NCI-H510A treated with DMSO at 0.1 percent for 48 hours (cell line): Measurements from ENCODE around the gene MAP1LC3A.
A peak's percentile ranks its signal among the peaks of the same experiment; 100 is the strongest.

Experiments
- DNase-seq: peaks from one replicate; lab custom pipeline; 2025; lab: John Stamatoyannopoulos, UW

Gene MAP1LC3A

DNA sequence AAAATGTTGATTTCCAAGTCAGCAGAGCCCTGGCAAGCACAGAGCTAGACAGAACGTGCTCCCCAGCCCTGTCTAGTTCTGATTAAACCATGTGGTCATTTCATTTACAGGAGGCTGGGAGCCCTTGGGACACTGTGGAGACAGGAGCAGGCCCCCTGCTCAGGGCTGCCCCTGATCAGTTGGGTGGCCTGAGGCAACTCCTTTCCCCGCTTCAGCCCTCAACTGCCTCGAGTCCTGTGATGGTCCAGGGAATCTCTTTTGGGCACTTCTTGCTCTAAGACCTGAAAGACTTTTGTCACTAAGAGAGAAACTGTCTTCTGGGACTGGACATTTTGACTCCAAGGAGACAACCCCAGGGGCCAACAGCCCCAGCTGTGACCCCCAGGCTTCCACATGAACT, 28.8 kb upstream of the MAP1LC3A start:
- no peak for DNase-seq

DNA sequence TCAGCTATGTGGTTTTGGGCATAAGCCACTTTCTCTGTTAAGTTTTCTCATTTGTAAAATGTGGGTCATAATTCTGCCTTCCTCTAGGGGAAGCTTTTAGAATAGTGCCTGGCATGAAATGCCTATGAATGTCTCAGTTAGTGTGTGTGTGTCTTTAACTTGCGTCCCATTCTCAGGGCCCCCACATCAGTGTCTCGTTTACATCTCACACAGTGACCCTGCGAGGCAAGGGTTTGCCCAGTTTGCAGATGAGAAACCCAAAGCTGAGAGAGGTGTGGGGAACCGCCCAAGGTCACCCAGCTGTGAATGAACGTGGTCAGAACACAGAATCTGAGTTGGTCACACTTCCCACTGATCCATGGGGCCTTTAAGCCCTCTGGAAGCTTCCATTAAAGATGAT, 28.2 kb upstream of the MAP1LC3A start:
- no peak for DNase-seq

DNA sequence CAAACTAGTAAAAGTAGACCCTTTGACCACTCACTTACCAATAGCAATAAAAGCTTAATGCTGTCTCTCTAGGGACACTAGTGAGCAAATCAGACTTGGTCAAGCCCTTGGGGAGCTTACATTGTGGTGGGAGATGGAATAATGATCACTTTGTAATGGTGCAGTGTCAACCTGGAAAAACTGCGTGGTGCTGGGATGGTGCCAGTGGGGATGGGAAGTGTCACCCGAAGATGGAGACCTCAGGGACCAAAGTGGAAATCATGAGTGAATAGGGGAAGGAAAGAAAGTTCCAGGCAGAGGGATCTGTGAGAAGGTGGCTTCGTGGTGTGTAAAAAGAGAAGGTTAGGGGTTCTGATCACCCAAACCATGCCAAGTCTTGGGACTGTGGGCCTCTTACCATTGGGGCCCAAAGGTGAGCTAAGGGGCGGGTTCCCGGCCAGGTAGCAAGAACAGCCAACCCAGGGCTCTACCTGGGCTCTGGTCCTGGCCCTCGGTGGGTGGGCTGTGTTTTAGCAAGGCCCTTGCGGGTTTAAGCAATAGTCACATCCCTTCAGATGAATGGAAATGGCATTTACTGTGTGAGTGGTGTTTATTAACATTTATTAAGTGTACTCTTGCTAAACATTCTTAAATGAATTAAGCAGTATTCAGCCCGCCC, 26.8 kb upstream of the MAP1LC3A start:
- DNase-seq, result no peak

DNA sequence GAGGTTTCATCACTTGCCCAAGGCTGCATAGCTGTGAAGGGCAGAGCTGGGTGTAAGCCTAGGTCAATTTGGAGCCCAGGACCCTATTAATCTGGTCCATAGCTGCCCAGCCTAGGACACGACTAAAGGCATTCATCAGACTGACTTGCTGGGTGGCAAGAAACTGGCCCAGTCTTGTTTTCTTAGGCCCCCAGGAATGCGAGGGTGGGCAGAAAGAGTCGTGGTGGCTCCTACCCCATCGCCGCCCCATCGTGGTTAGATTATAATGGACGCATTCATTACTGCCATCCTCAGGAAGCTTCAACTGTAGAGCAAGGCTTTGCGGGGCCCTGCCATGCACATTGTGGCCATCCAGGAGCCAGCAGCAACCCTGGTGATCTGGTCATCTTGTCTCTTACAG, 26.2 kb upstream of the MAP1LC3A start:
- no peak for DNase-seq

DNA sequence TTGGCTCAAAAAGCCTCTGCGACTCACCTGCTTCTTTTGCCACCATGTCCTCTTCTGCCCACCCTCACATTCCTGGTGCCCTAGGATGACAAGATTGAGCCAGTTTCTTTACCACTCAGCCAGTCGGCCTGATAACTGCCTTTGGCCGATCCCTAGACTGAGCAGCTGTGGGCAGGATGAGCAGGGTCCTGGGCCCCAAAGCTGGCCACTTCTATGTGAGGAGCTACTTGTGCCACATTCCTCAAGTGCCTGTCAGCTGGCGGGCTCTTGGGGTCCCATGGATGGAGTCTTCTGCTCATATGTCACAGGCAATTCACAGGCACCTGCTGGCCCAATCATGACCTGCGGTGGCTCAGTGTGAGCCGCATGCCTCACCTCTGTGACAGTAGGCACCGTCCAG, 25.8 kb upstream of the MAP1LC3A start:
- no peak for DNase-seq

DNA sequence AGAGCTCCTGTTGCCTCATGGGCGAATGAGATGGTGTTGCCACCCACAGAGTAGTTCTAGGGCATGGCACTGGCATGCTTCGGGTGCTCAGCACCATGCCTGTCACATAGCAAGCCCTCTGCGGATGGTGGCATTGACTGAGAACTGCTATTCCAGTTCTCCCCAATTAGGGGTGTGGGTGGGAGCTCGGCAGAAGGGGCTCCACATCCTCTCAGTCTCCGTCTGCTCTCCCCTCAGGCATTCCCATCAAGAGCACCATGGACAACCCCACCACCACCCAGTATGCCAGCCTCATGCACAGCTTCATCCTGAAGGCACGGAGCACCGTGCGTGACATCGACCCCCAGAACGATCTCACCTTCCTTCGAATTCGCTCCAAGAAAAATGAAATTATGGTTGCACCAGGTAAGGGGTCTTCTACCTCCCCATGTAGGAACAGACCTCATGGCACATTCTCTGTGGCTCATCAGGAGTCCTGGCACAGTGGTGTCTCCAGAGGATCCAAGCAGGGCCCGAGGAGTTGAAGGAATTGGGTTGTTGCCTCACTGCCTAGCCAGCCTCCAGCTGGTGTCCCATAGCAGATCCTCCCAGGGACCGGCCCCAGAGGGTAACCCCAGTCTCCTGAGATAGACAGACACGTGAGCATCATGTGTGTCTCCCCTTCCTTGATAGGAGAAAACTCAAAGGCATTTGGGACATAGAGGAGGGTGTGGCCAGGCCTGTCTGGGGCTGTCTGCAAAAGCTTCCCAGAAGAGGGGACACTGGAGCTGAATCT, 23.9 kb upstream of the MAP1LC3A start:
- no peak for DNase-seq

DNA sequence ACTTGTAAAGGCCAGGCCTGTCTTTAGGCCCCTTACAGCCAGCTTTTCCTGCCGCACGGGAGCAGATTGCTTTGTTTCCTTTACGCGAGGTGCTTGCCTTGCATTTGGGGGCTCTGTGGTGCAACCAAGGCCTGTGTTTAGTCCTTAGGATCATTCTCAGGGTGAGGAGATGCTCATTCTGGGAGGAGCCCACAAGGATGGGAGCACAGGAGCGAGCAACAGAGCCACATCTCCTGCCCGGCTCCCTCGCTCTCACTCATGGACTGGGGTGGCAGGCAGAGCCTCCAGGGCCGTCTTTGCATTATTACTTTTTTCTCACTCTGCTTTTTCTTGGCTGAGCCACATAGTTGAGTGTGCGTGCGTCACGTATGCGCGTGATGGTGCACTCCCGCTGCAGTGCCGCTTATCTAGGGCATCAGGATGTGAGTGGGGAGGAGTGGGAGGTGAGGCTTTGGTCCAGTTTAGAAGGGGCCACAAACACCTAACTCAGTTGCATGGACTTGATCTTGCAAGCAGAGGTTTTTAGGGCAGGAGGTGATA, 23.1 kb upstream of the MAP1LC3A start:
- DNase-seq, result no peak

DNA sequence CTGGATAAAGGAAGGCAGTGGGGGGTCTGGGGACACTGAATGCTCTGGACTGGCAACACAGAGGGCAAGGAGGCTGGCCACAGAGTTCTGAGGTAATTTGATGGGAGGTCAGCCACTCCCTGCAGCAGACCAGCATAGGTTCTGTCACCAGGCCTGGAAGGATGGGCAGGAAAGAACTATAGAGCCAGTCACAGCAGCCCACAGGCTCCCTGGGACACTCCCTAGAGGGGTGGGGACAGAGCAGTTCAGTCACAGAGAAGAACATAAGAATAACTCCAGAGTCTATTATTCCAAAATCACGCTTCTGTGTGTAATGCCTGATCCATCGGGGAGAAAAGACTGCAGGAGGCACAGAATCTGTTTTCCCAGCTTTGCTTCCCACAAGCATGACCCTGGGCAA, 22.7 kb upstream of the MAP1LC3A start:
- DNase-seq, result no peak

DNA sequence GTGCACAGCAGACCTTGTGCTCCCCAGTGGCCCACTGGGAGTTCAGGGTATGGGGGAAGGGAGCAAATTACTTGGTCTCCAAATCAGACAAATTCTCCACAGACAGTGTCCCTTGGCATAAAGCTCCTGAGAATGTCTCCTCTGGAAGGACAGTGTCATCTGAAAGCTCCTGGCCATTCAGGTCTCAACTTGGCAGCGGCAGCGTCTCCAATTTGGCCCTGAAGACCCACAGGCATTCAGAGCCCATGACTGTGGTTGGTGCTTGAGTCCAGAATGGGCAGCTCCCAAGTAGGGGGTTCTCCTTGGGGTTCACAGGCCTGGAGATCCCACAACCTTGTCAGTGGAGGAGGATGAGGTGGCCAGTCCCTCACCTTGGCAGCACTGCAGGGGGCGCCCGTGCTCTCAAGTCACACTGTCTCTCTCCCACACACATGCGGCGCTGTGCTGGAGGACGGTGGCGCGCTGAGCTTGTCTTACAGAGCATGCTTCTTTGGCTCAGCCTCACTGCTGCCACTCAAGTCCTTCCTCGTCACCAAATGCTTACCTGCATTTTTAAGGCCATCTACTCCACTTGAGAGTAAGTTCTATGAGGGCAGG, 21.6 kb upstream of the MAP1LC3A start:
- peak; percentile 29 for DNase-seq

DNA sequence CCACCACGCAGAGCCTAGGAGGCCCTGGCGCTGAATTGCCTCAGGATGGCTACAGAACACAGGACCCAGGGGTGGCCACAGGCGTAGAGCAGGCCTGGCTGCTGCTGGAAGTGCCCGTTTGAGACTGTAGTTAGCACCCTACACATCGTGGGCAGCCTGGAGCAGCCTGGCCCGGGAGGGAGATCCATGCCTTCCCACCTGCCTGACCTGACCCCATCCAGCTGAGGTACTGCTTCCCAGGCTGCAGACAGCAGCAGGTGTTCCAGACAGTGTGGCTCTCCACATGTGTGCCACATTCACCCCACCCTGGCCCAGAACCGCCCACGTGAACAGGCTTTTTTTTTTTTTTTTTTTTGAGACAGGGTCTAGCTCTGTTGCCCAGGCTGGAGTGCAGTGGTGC, 20.9 kb upstream of the MAP1LC3A start:
- DNase-seq, result no peak

DNA sequence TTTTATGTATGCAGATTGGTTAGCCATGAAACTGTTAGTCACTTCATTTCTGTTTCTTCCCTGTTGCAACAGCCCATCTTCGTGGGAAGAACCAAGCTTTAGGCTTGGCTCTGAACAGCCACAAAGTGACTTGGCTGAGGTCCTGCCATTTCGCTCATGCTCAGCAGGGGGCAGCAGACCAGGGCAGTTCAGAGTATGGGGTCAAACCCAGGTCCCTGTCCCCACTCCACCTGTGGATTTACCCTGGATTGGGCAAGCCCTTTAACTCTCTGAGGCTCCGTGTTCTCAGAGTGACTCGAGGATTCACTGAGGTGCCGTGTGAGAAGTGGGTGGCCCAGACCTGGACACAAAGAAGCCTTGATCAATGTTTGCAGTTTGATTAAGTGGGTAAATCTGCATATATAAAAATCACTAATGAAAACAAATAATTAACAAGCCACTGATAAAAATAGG, 19.8 kb upstream of the MAP1LC3A start:
- peak; percentile 37 for DNase-seq

DNA sequence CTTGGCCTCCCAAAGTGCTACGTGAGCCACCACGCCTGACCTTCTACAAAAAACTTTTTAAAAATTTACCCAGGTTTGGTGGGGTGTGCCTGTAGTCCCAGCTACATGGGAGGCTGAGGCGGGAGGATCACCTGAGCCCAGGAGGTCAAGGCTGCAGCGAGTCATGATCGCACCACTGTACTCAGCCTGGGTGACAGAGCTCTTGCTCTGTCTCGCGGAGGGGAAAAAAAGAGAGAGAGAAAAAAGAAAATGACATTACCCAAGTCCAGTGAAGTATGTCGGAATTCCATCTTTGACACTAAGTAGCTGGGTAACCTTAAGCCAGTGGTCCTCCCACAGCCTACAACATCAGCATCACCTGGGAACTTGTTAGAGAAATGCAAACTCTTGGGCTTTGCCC, 18.8 kb upstream of the MAP1LC3A start:
- no peak for DNase-seq

DNA sequence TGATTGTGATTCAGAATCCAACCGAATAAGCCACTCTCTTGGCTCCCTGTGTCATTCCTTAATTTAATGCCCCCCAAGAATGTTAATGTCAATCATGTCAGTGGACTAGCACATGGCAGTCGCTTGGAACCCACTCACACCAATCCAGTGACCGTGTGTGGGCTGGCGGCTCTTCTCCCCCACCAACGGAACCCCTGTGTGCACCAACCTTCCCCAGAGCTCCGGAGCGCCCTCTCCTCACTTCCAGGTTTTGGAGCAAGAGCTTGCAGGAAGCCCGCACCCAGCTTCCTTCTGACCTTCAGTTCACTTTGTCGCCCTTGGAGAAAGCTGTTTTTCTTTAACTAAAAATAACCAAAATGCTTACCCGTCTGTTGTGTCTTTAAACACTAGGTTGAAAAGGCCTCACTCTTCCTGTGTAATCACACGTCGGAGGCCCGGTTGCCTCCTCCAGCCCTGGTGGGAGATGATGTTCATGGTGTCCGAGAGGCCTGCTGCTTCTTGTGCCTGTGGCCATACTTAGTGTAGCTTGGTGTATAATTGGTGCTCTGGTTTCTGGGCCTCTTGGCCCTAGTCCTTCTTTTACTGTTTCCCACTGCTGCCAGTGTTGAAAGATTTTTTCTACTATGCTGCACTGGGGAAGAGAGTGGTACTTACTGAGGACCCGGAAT, 17.8 kb upstream of the MAP1LC3A start:
- no peak for DNase-seq

DNA sequence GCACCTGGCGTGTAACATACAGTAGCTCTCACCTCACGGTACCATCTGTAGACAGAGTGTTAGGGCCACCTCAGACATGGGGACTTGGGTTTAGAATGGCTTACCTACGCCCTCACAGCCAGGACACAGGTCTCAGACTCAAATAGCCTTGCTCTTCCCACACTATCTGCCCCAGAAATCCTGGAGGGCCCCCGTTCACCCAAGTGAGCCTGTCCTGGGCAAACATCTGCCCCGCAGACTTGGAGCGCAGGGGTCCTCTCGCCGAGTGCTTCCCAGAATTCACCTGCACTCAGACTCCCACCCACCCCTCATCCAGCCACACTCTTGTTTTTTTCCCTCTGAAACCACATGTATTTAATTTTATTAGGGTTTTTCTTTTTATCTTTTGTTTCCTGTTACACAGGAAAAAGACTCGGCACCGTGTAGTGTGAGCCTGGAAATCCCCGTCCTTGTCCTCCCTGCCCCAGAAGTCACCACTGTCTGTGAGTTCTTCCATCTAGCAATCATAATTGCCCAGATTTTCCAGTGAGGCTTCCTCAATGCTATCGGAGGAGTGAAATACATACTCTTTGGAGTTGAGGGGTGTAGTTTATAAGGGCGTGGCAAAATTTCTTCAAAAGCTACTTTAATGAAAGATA, 17.1 kb upstream of the MAP1LC3A start:
- no peak for DNase-seq

DNA sequence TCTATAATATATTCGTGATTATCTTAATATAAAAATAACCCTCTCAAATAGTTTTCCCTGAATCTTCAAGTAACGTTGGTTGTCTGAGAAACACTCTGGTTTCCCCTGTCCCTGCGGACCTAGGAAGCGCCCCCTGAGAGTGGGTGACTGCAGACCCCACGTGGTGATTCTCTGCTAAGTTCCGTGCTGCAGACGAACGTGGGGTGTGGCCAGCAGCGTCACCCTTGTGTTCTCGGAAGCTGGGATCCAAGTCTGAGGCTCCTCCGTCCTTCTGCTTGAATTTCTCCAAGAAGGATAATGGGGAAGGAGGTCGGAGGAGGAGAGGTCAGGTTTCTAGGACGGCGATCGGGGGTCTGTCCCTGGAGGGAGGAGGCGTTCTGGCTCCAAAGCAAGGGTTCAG, 16.6 kb upstream of the MAP1LC3A start:
- no peak for DNase-seq

DNA sequence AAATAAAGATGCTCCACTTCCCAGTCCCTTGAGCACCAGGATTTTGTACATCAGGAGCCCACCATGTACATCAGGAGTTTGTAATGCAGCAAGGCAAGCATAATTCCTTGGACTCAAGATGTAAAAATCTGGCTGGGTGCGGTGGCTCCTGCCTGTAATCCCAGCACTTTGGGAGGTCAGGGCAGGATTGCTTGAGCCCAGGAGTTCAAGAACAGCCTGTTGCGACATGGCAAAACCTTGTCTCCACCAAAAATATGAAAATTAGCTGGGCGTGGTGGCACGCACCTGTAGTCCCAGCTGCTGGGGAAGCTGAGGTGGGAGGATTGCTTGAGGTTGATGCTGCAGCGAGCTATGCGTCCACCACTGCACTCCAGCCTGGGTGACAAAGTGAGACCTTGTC, 16.1 kb upstream of the MAP1LC3A start:
- DNase-seq, result no peak

DNA sequence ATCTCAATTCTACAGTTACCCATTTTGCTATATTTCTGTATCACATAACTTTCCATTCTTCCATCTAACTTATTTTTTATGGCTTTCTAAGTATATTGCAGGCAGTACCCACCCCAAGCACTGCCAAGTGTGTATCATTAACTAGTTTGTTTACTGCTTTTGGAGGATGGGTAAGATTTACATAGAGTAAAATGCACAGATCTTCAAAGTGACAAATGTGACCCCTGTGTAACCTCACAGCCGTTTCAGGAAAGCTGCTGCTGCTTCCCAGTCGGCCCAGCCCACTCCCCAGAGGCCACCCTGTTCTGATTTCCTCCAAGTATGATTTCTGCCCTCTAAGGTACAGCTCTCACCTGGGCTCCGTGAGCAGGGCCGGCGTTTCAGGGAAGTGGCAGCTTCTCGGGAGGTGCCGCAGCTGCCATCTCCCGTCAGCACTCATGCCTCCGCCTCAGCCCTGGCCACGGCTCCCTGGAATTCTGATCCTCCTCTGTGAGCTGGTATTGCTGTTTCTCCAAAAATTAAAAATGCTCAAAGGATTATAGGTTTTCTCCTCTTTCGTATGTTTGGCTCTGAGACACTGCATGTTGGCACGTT, 15.0 kb upstream of the MAP1LC3A start:
- peak; percentile 28 for DNase-seq

DNA sequence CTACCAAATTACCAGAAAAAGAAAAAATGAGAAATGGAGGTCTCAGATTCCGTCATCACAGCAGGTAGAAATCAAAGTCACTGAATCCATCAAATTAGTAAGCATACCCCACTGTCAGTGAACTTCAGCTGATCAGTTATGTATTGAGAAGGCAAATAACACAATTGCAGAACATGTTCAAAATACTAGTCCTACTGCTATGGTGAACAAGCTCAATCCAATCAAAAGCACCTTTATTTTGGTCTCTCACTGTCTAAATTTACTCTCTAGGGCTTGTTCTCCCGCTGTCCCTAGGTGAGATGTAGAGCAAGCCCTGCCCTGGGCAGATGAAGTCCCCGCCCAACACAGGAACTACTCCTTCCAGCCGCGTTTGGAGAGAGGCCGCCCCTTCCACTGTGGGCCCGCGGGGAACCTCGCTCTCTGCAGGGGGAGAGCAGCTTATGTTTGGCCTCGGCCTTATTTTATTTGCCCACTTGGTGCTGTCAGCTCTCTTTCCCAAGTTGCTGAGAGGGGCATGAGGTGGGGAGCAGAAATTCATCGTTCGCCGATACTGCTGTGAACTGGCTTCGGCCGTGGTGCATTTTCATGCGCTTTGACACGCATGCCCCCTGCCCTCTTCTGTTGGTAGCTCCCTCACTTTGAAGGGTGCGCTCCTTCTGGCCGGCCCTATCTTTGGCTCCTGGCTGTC, 14.3 kb upstream of the MAP1LC3A start:
- DNase-seq, result peak; percentile 75

DNA sequence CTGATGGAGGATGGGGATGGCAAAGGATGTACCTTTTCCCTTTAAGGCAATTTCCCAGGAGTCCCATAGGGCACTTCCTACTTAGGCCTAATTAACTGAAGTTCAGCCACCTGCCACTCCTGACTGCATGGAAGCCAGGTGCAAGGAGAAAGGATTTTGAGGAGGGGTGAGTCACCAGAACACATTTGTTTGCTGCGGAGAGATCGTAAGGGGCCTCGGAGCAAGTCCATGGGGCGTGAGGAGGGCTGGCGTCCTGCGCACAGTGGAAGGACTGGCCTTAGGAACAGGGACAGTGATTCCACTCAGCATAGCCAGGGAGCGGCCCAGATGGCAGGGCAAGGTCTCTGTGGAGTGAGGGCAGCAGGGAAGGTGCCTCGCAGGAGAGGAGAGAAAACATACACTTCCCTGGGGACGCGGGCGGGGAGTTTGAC, 11.8 kb upstream of the MAP1LC3A start:
- peak; percentile 89 for DNase-seq

DNA sequence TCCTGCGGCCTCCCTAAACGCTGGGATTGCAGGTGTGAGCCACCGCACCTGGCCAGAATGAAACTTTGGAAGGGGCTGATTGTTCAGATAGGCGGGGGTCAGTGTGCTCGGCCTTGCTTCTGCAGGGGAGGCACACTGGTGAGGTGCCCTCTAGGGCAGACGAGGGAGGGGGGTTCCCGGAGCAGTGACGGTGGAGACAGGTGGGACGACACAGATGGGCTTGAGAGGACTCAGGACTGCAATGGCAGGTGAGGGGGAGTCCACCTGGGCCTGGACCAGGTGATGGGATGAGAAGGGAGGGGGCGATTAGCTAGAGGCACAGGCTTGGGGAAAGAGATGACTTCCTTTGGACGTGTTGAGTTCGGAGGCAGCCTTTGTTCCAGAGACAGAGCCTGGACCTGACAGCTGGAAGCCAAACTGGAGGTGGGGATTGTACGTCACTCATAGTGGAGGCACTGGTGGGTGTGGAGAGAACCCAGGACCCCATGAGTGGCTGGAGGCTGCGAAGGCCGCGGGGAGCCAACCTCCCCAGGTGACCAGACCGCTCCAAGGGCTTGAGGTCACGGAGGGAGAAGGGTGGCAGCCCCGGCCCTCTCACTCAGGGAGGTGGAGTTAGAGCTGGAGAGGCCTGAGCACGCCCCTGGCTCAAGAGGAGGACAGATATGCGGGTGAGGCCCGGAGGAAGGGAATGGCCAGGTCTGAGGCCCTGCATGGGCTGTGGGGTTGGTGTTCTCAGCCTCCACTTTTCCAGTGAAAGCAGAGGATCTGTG, 10.5 kb upstream of the MAP1LC3A start:
- DNase-seq, result peak; percentile 63
